ENCODE results near the gene EHD3.

GRCh38 chr2:31230751-31231150, 3.2 kb upstream of the EHD3 start:
- no peak for TF ChIP-seq RARB (CRISPR knock-in tag; IDR thresholded peaks at IDR 0.05)
- TF ChIP-seq TCF4 (CRISPR knock-in tag; IDR thresholded peaks at IDR 0.05; ENCODE audit: borderline replicate concordance) = no peak
- TF ChIP-seq CSRNP3 (CRISPR knock-in tag; IDR thresholded peaks at IDR 0.05) = no peak
- TF ChIP-seq CREB5 (CRISPR knock-in tag; IDR thresholded peaks at IDR 0.05; ENCODE audit: low read depth) = no peak
- no peak for TF ChIP-seq ZNF70 (CRISPR knock-in tag; IDR thresholded peaks at IDR 0.05)
- TF ChIP-seq, protein P1, sequence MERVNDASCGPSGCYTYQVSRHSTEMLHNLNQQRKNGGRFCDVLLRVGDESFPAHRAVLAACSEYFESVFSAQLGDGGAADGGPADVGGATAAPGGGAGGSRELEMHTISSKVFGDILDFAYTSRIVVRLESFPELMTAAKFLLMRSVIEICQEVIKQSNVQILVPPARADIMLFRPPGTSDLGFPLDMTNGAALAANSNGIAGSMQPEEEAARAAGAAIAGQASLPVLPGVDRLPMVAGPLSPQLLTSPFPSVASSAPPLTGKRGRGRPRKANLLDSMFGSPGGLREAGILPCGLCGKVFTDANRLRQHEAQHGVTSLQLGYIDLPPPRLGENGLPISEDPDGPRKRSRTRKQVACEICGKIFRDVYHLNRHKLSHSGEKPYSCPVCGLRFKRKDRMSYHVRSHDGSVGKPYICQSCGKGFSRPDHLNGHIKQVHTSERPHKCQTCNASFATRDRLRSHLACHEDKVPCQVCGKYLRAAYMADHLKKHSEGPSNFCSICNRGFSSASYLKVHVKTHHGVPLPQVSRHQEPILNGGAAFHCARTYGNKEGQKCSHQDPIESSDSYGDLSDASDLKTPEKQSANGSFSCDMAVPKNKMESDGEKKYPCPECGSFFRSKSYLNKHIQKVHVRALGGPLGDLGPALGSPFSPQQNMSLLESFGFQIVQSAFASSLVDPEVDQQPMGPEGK (CRISPR knock-in tag; IDR thresholded peaks at IDR 0.05; ENCODE audit: borderline replicate concordance) = no peak
- no peak for TF ChIP-seq BACH2 (CRISPR knock-in tag; IDR thresholded peaks at IDR 0.05; ENCODE audit: borderline replicate concordance)
- TF ChIP-seq ZFP3 (CRISPR knock-in tag; IDR thresholded peaks at IDR 0.05) = no peak
- TF ChIP-seq, protein P2, sequence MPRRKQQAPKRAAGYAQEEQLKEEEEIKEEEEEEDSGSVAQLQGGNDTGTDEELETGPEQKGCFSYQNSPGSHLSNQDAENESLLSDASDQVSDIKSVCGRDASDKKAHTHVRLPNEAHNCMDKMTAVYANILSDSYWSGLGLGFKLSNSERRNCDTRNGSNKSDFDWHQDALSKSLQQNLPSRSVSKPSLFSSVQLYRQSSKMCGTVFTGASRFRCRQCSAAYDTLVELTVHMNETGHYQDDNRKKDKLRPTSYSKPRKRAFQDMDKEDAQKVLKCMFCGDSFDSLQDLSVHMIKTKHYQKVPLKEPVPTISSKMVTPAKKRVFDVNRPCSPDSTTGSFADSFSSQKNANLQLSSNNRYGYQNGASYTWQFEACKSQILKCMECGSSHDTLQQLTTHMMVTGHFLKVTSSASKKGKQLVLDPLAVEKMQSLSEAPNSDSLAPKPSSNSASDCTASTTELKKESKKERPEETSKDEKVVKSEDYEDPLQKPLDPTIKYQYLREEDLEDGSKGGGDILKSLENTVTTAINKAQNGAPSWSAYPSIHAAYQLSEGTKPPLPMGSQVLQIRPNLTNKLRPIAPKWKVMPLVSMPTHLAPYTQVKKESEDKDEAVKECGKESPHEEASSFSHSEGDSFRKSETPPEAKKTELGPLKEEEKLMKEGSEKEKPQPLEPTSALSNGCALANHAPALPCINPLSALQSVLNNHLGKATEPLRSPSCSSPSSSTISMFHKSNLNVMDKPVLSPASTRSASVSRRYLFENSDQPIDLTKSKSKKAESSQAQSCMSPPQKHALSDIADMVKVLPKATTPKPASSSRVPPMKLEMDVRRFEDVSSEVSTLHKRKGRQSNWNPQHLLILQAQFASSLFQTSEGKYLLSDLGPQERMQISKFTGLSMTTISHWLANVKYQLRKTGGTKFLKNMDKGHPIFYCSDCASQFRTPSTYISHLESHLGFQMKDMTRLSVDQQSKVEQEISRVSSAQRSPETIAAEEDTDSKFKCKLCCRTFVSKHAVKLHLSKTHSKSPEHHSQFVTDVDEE (CRISPR knock-in tag; IDR thresholded peaks at IDR 0.05) = no peak

Data from SK-N-SH treated with all-trans-retinoic acid at 6 μM for 48 hours (cell line).